ENCODE data around the gene PCP2.
"Not testable (repeated sequence)": the region's sequence is repeated elsewhere in the genome, so short reads cannot be mapped to it uniquely, and the experiment has no call there.

The PCP2 gene

GRCh38 chr19:7661744-7662538, 28.4 kb upstream of the PCP2 start:
- DNase-seq, result no peak

- peak; percentile 53 for DNase-seq
Measured at GRCh38 chr19:7658219-7658686, 24.7 kb upstream of the PCP2 start.

DNA sequence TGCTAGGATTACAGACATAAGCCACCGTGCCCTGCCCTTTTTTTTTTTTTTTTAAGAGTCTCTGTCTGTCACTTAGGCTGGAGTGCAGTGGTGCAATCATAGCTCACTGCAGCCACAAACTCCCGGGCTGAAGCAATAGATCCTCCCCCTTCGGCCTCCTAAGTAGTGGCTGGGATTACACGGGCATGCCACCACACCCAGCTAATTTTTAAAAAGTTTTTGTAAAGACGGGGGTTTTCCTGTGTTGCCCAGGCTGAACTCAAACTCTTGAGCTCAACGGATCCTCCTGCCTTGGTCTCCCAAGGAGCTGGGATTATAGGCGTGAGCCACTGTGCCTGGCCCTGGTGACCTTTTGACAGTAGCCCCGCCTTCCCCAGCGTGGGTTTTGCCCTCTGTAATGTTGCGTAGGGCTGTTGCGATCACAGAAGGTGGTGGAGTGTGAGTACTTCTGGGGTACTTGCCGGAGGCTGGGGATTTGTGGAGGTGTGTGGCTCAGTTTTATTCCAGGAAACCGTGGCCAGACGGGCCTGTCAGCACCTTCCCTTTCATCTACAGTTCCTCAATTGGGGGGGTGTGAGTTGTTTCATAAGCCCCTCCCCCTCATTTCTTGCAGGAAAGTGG, 23.7 kb upstream of the PCP2 start:
- no peak for DNase-seq

DNA sequence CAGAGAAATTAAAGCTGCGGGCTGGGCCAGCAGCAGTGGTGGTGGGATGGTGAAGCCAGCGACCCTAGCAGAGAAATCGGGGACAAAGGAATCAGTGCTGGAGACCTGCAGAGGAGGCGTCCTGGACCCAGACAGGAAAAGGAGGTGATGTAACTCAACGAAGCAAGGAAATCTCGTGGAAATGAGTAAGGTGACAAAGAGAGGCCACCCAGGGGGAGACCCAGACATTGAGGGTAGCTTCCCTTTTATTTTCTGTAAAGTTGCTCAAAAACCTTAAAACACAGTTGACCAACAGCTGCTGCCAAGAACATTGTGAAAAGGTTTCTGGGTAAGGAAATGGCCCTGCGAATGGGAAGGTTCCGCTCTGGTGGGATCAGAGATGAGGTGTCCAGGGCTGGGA, 22.1 kb upstream of the PCP2 start:
- DNase-seq, result no peak

DNA sequence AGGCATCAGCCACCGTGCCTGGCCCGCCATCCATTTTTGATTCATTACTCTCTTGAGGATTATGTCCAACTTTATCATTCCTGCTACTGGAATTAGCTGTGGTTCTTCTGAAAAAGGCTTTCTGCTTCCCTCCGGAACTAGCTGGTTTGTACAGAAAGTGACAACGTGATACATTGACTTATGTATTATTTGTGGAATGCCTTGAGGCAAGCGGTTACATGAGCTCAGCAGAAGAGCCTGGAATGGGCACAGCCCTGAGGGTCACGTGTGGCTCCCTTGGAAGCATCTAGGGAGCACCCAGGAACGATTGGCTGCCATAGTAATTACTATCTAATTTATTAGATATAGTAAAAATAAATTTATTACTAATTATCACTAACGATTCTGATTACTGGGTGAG, 20.9 kb upstream of the PCP2 start:
- DNase-seq, result no peak

- peak; percentile 87 for DNase-seq
Measured at GRCh38 chr19:7652061-7652641, 18.6 kb upstream of the PCP2 start.

- DNase-seq, result no peak
Measured at GRCh38 chr19:7650148-7650547, 16.6 kb upstream of the PCP2 start.

GRCh38 chr19:7648265-7649014, 14.9 kb upstream of the PCP2 start:
- no peak for DNase-seq

- no peak for DNase-seq
Measured at GRCh38 chr19:7647156-7647555, 13.6 kb upstream of the PCP2 start.

DNA sequence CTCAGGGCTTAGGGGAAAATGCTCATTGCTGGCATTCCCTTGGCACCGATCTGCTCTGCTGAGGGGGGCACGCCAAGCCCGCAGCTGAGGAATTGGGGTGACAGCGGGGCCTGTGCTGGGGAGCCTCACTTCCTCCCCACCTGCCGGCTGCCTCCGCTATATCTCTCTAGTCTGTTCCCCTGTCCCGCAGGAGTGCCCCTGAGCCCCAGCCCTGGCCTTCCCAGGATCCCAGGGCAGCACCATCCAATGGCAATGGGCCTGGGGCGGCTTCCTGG, 12.8 kb upstream of the PCP2 start:
- no peak for DNase-seq

- DNase-seq, result no peak
Measured at GRCh38 chr19:7645656-7646425, 12.3 kb upstream of the PCP2 start.

GRCh38 chr19:7645163-7645562, 11.6 kb upstream of the PCP2 start:
- no peak for DNase-seq

DNA sequence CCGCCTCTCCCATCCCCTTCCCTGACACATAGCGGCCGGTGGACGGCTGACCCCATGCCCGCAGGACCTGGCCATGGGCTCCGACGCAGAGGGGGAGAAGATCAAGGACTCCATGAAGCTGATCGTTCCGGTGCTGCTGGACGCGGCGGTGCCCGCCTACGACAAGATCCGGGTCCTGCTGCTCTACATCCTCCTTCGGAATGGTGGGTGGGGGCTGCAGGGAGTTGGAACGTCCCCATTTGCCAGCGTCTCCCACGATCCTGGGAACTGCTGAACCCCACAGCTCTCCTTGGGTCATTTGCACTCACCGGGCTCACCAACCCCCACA, 11.0 kb upstream of the PCP2 start:
- no peak for DNase-seq

DNA sequence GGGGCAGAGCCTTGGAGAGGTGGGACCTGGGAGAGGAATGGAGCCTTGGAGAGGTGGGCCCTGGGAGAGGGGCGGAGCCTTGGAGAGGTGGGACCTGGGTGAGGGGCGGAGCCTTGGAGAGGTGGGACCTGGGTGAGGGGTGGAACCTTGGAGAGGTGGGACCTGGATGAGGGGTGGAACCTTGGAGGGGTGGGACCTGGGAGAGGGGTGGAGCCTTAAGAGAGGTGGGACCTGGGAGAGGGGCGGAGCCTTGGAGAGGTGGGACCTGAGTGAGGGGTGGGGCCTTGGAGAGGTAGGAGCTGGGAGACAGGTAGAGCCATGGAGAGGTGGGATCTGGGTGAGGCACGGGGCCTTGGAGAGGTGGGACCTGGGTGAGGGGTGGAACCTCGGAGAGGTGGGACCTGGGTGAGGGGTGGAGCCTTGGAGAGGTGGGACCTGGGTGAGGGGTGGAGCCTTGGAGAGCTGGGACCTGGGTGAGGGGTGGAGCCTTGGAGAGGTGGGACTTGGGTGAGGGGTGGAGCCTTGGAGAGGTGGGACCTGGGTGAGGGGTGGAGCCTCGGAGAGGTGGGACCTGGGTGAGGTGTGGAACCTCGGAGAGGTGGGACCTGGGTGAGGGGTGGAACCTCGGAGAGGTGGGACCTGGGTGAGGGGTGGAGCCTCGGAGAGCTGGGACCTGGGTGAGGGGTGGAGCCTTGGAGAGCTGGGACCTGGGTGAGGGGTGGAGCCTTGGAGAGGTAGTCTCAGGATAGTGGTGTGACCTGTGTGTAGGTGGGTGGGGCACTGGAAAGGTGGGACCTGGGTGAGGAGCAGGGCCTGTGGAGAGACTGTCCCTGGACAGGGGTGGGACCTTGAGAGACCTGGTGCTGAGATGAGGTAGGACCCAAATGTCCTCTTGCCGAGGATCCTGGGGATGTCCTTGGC, 10.4 kb upstream of the PCP2 start:
- DNase-seq, result not testable (repeated sequence)

DNA sequence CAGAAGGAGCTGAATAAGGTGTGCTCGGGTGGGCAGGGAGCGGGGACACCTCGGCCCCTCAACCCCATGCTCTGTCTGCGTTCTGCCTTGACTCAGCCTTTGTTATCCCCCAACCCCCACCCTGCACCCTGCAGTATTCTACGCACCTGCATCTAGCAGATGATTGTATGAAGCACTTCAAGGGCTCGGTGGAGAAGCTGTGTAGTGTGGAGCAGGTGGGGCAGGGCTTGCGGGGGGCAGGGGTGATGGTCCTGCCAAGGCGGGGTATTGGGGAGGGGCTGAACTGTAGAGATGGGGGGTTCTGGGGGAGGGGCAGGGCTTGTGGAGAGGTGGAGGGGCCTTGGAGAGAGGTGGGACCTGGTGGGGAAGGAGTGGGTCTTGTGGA, 9.5 kb upstream of the PCP2 start:
- DNase-seq, result no peak

GRCh38 chr19:7642295-7643030, 8.9 kb upstream of the PCP2 start:
- DNase-seq, result no peak

- DNase-seq, result no peak
Measured at GRCh38 chr19:7641290-7642276, 8.1 kb upstream of the PCP2 start.

- DNase-seq, result no peak
Measured at GRCh38 chr19:7640803-7641202, 7.3 kb upstream of the PCP2 start.

GRCh38 chr19:7639863-7640348, 6.4 kb upstream of the PCP2 start:
- no peak for DNase-seq
